Testis (tissue), 3 donors: ENCODE data around the gene TNRC6C. TPM values are rescaled to one million over a fixed set of nuclear protein-coding genes. Genes with fewer than 3 reads are reported as not detected.
"Not testable (repeated sequence)": the region's sequence is repeated elsewhere in the genome, so short reads cannot be mapped to it uniquely, and the experiment has no call there.

Experiments used
- DNase-seq: peaks from one replicate; pipeline ENCODE4 v3.0.0-alpha.2; 2019
- H3K27ac ChIP-seq, 2 donors: fragments of 200-600 bp; sonication (generic); one replicate each; pipeline ENCODE4 v1.5.1; 2019
- H3K27me3 ChIP-seq: fragments of 200-600 bp; sonication (generic); one replicate; pipeline ENCODE4 v1.5.1; 2019
- H3K36me3 ChIP-seq: fragments of 200-600 bp; sonication (generic); one replicate; pipeline ENCODE4 v1.5.1; 2017; ENCODE audit warnings: low read depth; ENCODE audit errors: missing control alignments
- H3K4me1 ChIP-seq: fragments of 200-600 bp; sonication (generic); one replicate; pipeline ENCODE4 v1.5.1; 2019
- H3K4me3 ChIP-seq, 2 donors: fragments of 200-600 bp; sonication (generic); one replicate each; pipeline ENCODE4 v1.5.1; 2017 to 2019
- H3K9me3 ChIP-seq: fragments of 200-600 bp; sonication (generic); one replicate; pipeline ENCODE4 v1.5.1; 2017
- CTCF ChIP-seq, 3 experiments: fragments of 450-650 bp in 2 of 3; fragments of 200-600 bp in 1 of 3; sonication (generic) in 1 of 3; IDR thresholded peaks; one replicate each; pipeline ENCODE4 v1.5.1; 2016 to 2019; ENCODE audit warnings: antibody characterized with exemption in 3 of 3, mild to moderate bottlenecking in 2 of 3, moderate library complexity in 1 of 3
- POLR2A ChIP-seq: fragments of 450-650 bp; IDR thresholded peaks from one replicate; pipeline ENCODE4 v1.6.1; 2017; ENCODE audit warnings: antibody characterized with exemption, mild to moderate bottlenecking, moderate library complexity
- WGBS, 2 donors: methylation state at CpG; one replicate each; pipeline ENCODE4 v1.1.5; 2018; 5-methylcytosine and 5-hydroxymethylcytosine counted together
- intact Hi-C: fragments of 100-400 bp; cut with DNase I; formaldehyde crosslinking; loops from one replicate; pipeline ENCODE4 v1.15.1; 2023; ENCODE audit warnings: low total_unique reads
- polyA plus RNA-seq: library from polyadenylated mRNA; stranded (reverse); fragments of 350-450 nt; fragmentation: Illumina TruSeq; extraction: RNeasy Lipid Tissue Mini Kit (QIAGEN cat#74804); gene quantifications from one replicate; pipeline ENCODE4 v1.2.3, GENCODE V29; 2014; ENCODE audit warnings: low read depth, low replicate concordance; ENCODE audit not compliant: insufficient read depth
- total RNA-seq, 2 donors: library from RNA; depleted of rRNA; stranded (reverse); fragments of >200 nt; gene quantifications; one replicate each; pipeline ENCODE4 v1.2.3, GENCODE V29; 2016

TNRC6C gene
- total and polyA plus RNA-seq, 3 donors from 2014 or later, result 26.2 to 35.6 (median 27.4) TPM

DNA sequence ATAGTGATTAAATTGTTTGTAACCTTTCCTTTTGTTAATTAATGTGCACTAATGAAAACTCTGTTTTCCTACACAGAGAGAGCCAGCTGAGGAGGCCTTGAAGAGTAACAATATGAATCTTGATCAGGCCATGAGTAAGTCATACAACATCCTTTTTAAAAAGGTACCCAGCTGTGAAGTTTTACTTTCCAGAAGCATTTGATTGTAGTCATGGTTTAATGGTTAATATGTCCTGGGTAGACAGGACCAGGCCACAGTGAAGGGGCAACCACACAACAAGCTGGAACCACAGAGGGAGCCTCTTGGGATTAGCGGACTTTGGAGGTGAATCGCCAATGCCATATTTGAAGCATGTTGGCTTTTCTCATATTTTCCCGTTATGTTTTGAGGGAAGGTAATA lies 114.5 kb downstream of the TNRC6C start:
- Histone ChIP-seq H3K4me3 (no peak overlapping the region), H3K27me3 (no peaks in the 10 kb centered on the region), H3K9me3 (no peaks in the 10 kb centered on the region), H3K4me1 (no peaks in the 10 kb centered on the region), H3K27ac (no peak overlapping the region), H3K36me3 (no peaks in the 10 kb centered on the region)
- DNase-seq, result no peak
- intact Hi-C loops, result no loop called here
- WGBS, 2 donors, result 92 to 95% methylated on average over 3 of the region's 3 CpGs
- TF ChIP-seq POLR2A (no peak), CTCF (IDR thresholded peaks at IDR 0.05) (no peak)

DNA sequence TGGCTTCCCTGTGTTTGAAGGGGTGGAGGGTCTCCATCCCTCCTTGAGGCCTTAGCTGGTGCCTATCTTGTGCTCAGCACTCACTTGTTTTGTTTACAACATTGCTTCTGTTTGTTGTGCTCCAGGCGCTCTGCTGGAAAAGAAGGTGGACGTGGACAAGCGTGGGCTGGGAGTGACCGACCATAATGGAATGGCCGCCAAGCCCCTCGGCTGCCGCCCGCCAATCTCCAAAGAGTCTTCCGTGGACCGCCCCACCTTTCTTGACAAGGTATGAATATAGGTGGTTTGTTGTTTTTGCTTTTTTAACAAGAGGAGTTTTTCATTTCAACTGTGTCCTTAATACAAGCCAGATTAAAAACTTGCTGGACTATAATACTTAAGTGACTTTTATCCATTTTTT lies 116.5 kb downstream of the TNRC6C start:
- WGBS, 2 donors, result 96 to 97% methylated on average over 10 of the region's 10 CpGs
- Histone ChIP-seq H3K27me3 (no peaks in the 10 kb centered on the region), H3K9me3 (no peaks in the 10 kb centered on the region), H3K4me3 (no peak overlapping the region), H3K27ac (no peak overlapping the region), H3K36me3 (no peaks in the 10 kb centered on the region), H3K4me1 (no peaks in the 10 kb centered on the region)
- no peak for DNase-seq
- TF ChIP-seq CTCF (IDR thresholded peaks at IDR 0.05) (no peak), POLR2A (no peak)
- intact Hi-C loops, result no loop called here

DNA sequence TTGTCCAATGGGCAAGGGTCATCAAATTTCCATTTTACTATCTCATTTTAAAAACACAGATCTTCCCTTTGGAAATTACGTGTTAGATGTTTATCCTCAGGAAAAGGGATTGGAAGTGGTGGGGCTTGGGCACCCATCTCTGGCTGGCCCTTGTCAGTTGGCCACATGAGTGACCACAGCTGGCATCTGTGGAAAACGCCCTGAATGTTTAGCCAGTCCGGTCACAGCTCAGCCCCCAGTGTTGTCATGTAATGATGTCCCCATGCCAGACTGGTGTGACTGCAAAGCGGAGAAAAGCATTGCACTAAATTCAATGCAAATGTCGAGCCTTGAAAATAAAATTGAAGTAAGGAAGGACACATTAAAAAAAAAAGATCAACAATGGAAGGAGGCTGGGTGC lies 117.0 kb downstream of the TNRC6C start:
- no peak for TF ChIP-seq CTCF (IDR thresholded peaks at IDR 0.05)
- TF ChIP-seq POLR2A, result no peak
- H3K27me3 ChIP-seq, result no peaks in the 10 kb centered on the region
- no peak overlapping the region for H3K4me3 ChIP-seq
- DNase-seq, result no peak
- no peaks in the 10 kb centered on the region for H3K9me3 ChIP-seq
- WGBS, 2 donors, result 91 to 94% methylated on average over 5 of the region's 5 CpGs
- intact Hi-C loops, result no loop called here
- H3K36me3 ChIP-seq, result no peaks in the 10 kb centered on the region
- no peaks in the 10 kb centered on the region for H3K4me1 ChIP-seq
- no peak overlapping the region for H3K27ac ChIP-seq

DNA sequence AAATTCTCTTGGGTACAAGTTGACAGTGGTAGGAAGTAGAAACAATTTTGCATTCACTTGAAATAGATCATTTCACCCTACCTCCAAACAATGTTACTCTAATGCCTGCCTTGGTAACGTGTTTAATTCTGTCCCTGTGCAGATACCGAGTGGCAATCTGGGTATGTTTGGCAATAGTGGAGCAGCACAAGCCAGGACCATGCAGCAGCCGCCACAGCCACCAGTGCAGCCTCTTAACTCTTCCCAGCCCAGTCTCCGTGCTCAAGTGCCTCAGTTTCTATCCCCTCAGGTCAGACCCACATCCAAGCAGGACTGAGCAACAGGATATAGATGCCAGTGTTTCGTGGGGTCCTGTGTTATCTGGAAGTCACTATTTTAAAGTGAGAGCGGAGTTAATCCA lies 120.8 kb downstream of the TNRC6C start:
- Histone ChIP-seq H3K4me1 (no peaks in the 10 kb centered on the region), H3K27me3 (no peaks in the 10 kb centered on the region), H3K9me3 (no peaks in the 10 kb centered on the region), H3K4me3 (no peak overlapping the region), H3K27ac (no peak overlapping the region), H3K36me3 (no peaks in the 10 kb centered on the region)
- DNase-seq, result no peak
- WGBS, 2 donors, result 73 to 85% methylated on average over 6 of the region's 6 CpGs
- TF ChIP-seq CTCF (IDR thresholded peaks at IDR 0.05) (no peak), POLR2A (no peak)
- intact Hi-C loops, result no loop called here

DNA sequence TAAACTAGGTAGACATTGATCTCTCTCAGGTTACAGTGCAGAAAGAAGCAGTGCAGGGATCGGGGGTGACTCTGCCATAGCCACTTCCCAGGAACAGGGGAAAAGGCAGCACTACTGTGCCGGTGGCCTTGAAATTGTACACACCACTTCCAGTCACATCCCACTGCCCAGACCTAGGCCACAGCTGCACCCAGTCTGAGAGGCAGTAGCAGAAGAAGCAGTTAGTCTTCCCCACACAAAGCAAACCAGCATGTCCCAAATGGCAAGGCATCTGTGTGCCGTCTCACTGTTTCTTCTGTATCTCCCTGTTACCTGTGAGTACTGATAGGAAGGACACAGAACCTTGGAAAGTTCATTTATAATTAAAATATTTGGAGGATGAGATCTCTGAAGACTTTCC lies 123.0 kb downstream of the TNRC6C start:
- H3K9me3 ChIP-seq, result no peaks in the 10 kb centered on the region
- no peak for TF ChIP-seq POLR2A
- no peak for TF ChIP-seq CTCF (IDR thresholded peaks at IDR 0.05)
- no peaks in the 10 kb centered on the region for H3K4me1 ChIP-seq
- no peaks in the 10 kb centered on the region for H3K27me3 ChIP-seq
- intact Hi-C loops, result no loop called here
- 47 to 64% methylated on average over 3 of the region's 3 CpGs for WGBS, 2 donors
- no peak overlapping the region for H3K27ac ChIP-seq
- H3K4me3 ChIP-seq, result no peak overlapping the region
- DNase-seq, result no peak
- H3K36me3 ChIP-seq, result no peaks in the 10 kb centered on the region

DNA sequence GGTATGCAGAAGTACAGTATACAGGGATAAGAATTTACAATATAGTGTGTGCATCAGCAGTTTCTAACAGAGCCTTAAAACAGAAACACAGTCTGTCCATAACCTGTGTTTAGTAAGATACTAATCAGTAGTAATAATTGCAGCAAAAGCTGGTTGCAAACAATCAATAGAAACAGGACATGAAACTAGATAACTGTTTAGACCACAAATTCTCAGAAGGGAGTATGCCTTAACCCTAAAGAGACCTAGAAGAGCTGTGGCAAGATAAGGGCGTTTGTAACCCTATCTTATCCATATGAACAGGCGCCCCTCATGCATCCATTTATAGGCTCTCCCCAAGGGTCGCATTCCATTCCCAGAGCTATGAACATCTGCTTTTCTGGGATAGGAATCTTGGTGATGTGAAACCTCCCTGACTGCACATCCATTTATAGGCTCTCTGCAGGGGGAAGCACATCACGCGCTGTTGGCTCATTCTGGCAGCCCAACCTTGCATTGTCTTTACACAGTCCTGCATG lies 123.9 kb downstream of the TNRC6C start:
- intact Hi-C loops, result not testable (repeated sequence)

More for the DNA sequence above, 123.9 kb downstream of the TNRC6C start:
- DNase-seq, H3K9me3 ChIP-seq, H3K27me3 ChIP-seq, H3K4me1 ChIP-seq, H3K27ac ChIP-seq, H3K36me3 ChIP-seq, H3K4me3 ChIP-seq: not testable (repeated sequence)
- WGBS, 2 donors, result 77 to 84% methylated on average over 5 of the region's 5 CpGs
